Keratinocyte (primary cell): ENCODE data around the gene SLIT3. TPM values are rescaled to one million over a fixed set of nuclear protein-coding genes. Genes with fewer than 3 reads are reported as not detected.

ENCODE experiments used
- DNase-seq: peaks from one replicate; pipeline ENCODE4 v3.0.0-alpha.2; 2011; ENCODE audit warnings: low read depth, missing footprints, low spot score
- FAIRE-seq: peaks from 2 replicates; lab custom pipeline; 2011; peaks lifted over from hg19 to GRCh38; lab: Jason Lieb, UNC
- H2AFZ ChIP-seq: 2 replicates; pipeline ENCODE4 v1.6.0; 2012; ENCODE audit warnings: low read length, control low read depth, inconsistent platforms; ENCODE audit not compliant: control insufficient read depth
- H3K27ac ChIP-seq: 2 replicates; pipeline ENCODE4 v1.5.1; 2011; ENCODE audit warnings: low read length; ENCODE audit not compliant: control insufficient read depth, insufficient read depth
- H3K27me3 ChIP-seq: 3 replicates; pipeline ENCODE4 v1.6.0; 2011; ENCODE audit warnings: low read length; ENCODE audit not compliant: control insufficient read depth, insufficient read depth; ENCODE audit errors: extremely low read depth
- H3K36me3 ChIP-seq, 2 experiments: 2 replicates in 1 of 2; 3 replicates in 1 of 2; pipeline ENCODE4 v1.5.1; 2011; ENCODE audit warnings: low read length in 2 of 2, mild to moderate bottlenecking in 1 of 2; ENCODE audit not compliant: control insufficient read depth in 2 of 2, insufficient read depth in 2 of 2; ENCODE audit errors: extremely low read depth in 1 of 2
- H3K4me1 ChIP-seq: 3 replicates; pipeline ENCODE4 v1.5.1; 2011; ENCODE audit warnings: low read length; ENCODE audit not compliant: control insufficient read depth, insufficient read depth; ENCODE audit errors: extremely low read depth
- H3K4me2 ChIP-seq: 3 replicates; pipeline ENCODE4 v1.6.0; 2011; ENCODE audit warnings: low read depth, low read length; ENCODE audit not compliant: control insufficient read depth, insufficient read depth; ENCODE audit errors: extremely low read depth
- H3K4me3 ChIP-seq, 3 experiments: fragments of 200-600 bp in 1 of 3; sonication (generic) in 1 of 3; 2 replicates in 2 of 3; 3 replicates in 1 of 3; pipeline ENCODE4 v1.5.1; 2011 to 2016; ENCODE audit warnings: low read length in 3 of 3, mild to moderate bottlenecking in 3 of 3, control low read depth in 2 of 3, inconsistent platforms in 1 of 3, low read depth in 1 of 3, mixed read lengths in 1 of 3, mixed run types in 1 of 3, moderate library complexity in 1 of 3; ENCODE audit not compliant: control insufficient read depth in 2 of 3, insufficient read depth in 2 of 3; ENCODE audit errors: extremely low read depth in 1 of 3
- H3K79me2 ChIP-seq: 2 replicates; pipeline ENCODE4 v1.6.0; 2012; ENCODE audit warnings: low read length; ENCODE audit not compliant: control insufficient read depth, insufficient read depth
- H3K9ac ChIP-seq: 3 replicates; pipeline ENCODE4 v1.6.0; 2011; ENCODE audit warnings: low read length; ENCODE audit not compliant: control insufficient read depth, insufficient read depth; ENCODE audit errors: extremely low read depth
- H3K9me1 ChIP-seq: 3 replicates; pipeline ENCODE4 v1.6.0; 2011; ENCODE audit warnings: low read length; ENCODE audit not compliant: control insufficient read depth, insufficient read depth; ENCODE audit errors: extremely low read depth
- H3K9me3 ChIP-seq: 2 replicates; pipeline ENCODE4 v1.5.1; 2012; ENCODE audit warnings: low read depth, low read length; ENCODE audit not compliant: control insufficient read depth
- H4K20me1 ChIP-seq: 3 replicates; pipeline ENCODE4 v1.6.0; 2011; ENCODE audit warnings: low read length; ENCODE audit not compliant: control insufficient read depth, insufficient read depth; ENCODE audit errors: extremely low read depth
- EZH2 ChIP-seq: IDR thresholded peaks from one replicate; pipeline ENCODE4 v1.6.1; 2012; ENCODE audit warnings: inconsistent platforms, mild to moderate bottlenecking, low read length, moderate library complexity
- dilution Hi-C: fragments of 300-500 bp; cut with MboI; formaldehyde crosslinking; loops from one replicate; pipeline ENCODE4 v1.7.0; 2020; ENCODE audit warnings: low sequenced_read_pairs; ENCODE audit not compliant: extremely low pct_ligation_motif_present
- polyA plus RNA-seq, 5 experiments: library from polyadenylated mRNA; depleted of rRNA in 3 of 5; stranded (reverse) in 3 of 5; stranded (forward) in 1 of 5; unstranded in 1 of 5; fragments of >200 nt; gene quantifications; 1 replicate in 1 of 5; 2 replicates in 3 of 5; 3 replicates in 1 of 5; pipeline versions ENCODE4 v1.2.1 to v1.2.3, GENCODE V29; 2011 to 2012; ENCODE audit warnings: missing spikeins in 2 of 5, low read depth in 1 of 5, low replicate concordance in 1 of 5
- TF ChIP-seq, protein P1 (sequence below), 3 experiments: IDR thresholded peaks in 1 of 3; conservative IDR thresholded peaks in 1 of 3; optimal IDR thresholded peaks in 1 of 3; 2 replicates in 2 of 3; 3 replicates in 1 of 3; pipeline versions ENCODE3 to v1.5.1; 2011; ENCODE audit warnings: low read length in 3 of 3, mild to moderate bottlenecking in 3 of 3, moderate library complexity in 2 of 3, control low read depth in 1 of 3, inconsistent platforms in 1 of 3; ENCODE audit not compliant: insufficient read depth in 2 of 3; ENCODE audit errors: extremely low read depth in 1 of 3

The SLIT3 gene
- polyA plus RNA-seq, 1 donor (not counting 4 experiments of a cell fraction or from before 2014, with no cell fraction given), result 2.4 TPM

DNA sequence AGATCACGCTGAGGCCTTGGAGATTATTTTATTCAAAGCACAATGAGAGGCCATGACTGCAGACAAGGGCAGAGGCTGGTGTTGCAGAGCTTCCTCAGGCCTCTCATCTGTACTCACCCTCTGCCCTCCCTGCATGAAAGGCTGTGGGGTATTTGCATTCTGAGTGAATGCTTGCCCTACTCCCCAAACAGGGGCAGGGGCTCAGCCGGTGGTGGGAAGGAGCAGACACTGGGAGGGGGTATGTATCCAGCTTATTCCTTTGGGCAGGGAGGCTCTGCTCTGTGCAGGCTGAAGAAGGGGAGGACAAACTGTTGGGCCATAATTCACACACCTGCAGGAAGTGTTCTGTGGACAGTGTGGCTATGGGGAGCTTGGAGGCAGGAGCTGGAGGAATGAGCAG, 573.4 kb downstream of the SLIT3 start:
- H3K27me3 ChIP-seq, result no peaks in the 10 kb centered on the region
- H3K9me3 ChIP-seq, result no peaks in the 10 kb centered on the region
- H3K79me2 ChIP-seq, result no peaks in the 10 kb centered on the region
- TF ChIP-seq EZH2, result no peak
- TF ChIP-seq, protein P1, sequence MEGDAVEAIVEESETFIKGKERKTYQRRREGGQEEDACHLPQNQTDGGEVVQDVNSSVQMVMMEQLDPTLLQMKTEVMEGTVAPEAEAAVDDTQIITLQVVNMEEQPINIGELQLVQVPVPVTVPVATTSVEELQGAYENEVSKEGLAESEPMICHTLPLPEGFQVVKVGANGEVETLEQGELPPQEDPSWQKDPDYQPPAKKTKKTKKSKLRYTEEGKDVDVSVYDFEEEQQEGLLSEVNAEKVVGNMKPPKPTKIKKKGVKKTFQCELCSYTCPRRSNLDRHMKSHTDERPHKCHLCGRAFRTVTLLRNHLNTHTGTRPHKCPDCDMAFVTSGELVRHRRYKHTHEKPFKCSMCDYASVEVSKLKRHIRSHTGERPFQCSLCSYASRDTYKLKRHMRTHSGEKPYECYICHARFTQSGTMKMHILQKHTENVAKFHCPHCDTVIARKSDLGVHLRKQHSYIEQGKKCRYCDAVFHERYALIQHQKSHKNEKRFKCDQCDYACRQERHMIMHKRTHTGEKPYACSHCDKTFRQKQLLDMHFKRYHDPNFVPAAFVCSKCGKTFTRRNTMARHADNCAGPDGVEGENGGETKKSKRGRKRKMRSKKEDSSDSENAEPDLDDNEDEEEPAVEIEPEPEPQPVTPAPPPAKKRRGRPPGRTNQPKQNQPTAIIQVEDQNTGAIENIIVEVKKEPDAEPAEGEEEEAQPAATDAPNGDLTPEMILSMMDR (optimal IDR thresholded peaks at IDR 0.05 in 1 of 3, IDR thresholded peaks at IDR 0.05 in 1 of 3, conservative IDR thresholded peaks at IDR 0.05 in 1 of 3; ENCODE audit: extremely low read depth in 1 of 3, insufficient read depth in 2 of 3, low read length in 3 of 3), result no peak
- no peak overlapping the region for H3K4me2 ChIP-seq
- H3K36me3 ChIP-seq, result no peaks in the 10 kb centered on the region
- no peaks in the 10 kb centered on the region for H4K20me1 ChIP-seq
- FAIRE-seq (no peak), DNase-seq (no peak)
- no peak overlapping the region for H3K27ac ChIP-seq
- H3K4me1 ChIP-seq, result no peaks in the 10 kb centered on the region
- H3K4me3 ChIP-seq, result no peak overlapping the region
- H3K9ac ChIP-seq, result no peak overlapping the region
- H2AFZ ChIP-seq, result no peak overlapping the region
- no peaks in the 10 kb centered on the region for H3K9me1 ChIP-seq
- dilution Hi-C loops, result no loop called here

DNA sequence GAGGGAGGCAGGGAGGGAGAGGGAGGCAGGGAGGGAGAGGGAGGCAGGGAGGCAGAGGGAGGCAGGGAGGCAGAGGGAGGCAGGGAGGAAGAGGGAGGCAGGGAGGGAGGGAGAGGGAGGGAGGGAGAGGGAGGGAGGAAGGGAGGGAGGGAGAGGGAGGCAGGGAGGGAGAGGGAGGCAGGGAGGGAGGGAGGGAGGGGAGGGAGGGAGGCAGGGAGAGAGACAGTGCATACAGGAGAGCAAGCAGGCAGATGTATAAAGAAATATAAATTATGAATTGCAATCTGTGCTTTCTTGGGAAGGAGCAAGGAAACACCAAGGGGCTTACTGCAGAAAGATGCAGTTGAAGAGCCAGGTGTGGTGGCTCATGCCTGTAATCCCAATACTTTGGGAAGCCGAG, 574.6 kb downstream of the SLIT3 start:
- dilution Hi-C loops, result no loop called here
- Histone ChIP-seq H3K9me3 (no peaks in the 10 kb centered on the region), H3K27ac (no peak overlapping the region)

More for the DNA sequence above, 574.6 kb downstream of the SLIT3 start:
- no peaks in the 10 kb centered on the region for H3K36me3 ChIP-seq
- H3K4me3 ChIP-seq, result no peak overlapping the region
- no peaks in the 10 kb centered on the region for H3K4me1 ChIP-seq
- no peak overlapping the region for H2AFZ ChIP-seq
- H3K79me2 ChIP-seq, result no peaks in the 10 kb centered on the region
- H3K27me3 ChIP-seq, result no peaks in the 10 kb centered on the region
- DNase-seq (no peak), FAIRE-seq (no peak)
- TF ChIP-seq, protein P1 (optimal IDR thresholded peaks at IDR 0.05 in 1 of 3, IDR thresholded peaks at IDR 0.05 in 1 of 3, conservative IDR thresholded peaks at IDR 0.05 in 1 of 3; ENCODE audit: extremely low read depth in 1 of 3, insufficient read depth in 2 of 3, low read length in 3 of 3), result no peak
- TF ChIP-seq EZH2, result no peak
- H3K9ac ChIP-seq, result no peak overlapping the region
- H3K4me2 ChIP-seq, result no peak overlapping the region
- no peaks in the 10 kb centered on the region for H3K9me1 ChIP-seq
- no peaks in the 10 kb centered on the region for H4K20me1 ChIP-seq
